Large intestine (tissue), 3 donors: Measurements from ENCODE around the gene KCNJ6. TPM values are rescaled to one million over a fixed set of nuclear protein-coding genes. Genes with fewer than 3 reads are reported as not detected.

ENCODE experiments used
- DNase-seq, 2 donors: peaks; one replicate each; pipeline versions ENCODE4 v3.0.0 to v3.0.0-alpha.2; 2013
- H3K27ac ChIP-seq: one replicate; pipeline ENCODE4 v1.5.1; 2013; ENCODE audit warnings: low read length
- H3K27me3 ChIP-seq: 2 replicates; pipeline ENCODE4 v1.6.1; 2013; ENCODE audit warnings: low read length; ENCODE audit not compliant: control insufficient read depth, insufficient read depth
- H3K36me3 ChIP-seq: 2 replicates; pipeline ENCODE4 v1.6.1; 2013; ENCODE audit warnings: low read length; ENCODE audit not compliant: control insufficient read depth, insufficient read depth
- H3K4me1 ChIP-seq: one replicate; pipeline ENCODE4 v1.6.1; 2013; ENCODE audit warnings: low read length; ENCODE audit not compliant: control insufficient read depth, insufficient read depth
- H3K4me3 ChIP-seq: one replicate; pipeline ENCODE4 v1.5.1; 2013; ENCODE audit warnings: low read length
- H3K9me3 ChIP-seq: one replicate; pipeline ENCODE4 v1.6.1; 2013; ENCODE audit warnings: mild to moderate bottlenecking, low read depth, low read length, moderate library complexity; ENCODE audit not compliant: control insufficient read depth
- WGBS: methylation state at CpG from one replicate; pipeline ENCODE4 v1.1.5; 2013; ENCODE audit warnings: low lambda C conversion rate; ENCODE audit not compliant: insufficient coverage; 5-methylcytosine and 5-hydroxymethylcytosine counted together
- polyA plus RNA-seq: library from polyadenylated mRNA; unstranded; fragments of 120-200 nt; gene quantifications from one replicate; pipeline ENCODE4 v1.2.1, GENCODE V29; 2013

Gene KCNJ6
- polyA plus RNA-seq, 1 donor: 0.39 TPM

DNA sequence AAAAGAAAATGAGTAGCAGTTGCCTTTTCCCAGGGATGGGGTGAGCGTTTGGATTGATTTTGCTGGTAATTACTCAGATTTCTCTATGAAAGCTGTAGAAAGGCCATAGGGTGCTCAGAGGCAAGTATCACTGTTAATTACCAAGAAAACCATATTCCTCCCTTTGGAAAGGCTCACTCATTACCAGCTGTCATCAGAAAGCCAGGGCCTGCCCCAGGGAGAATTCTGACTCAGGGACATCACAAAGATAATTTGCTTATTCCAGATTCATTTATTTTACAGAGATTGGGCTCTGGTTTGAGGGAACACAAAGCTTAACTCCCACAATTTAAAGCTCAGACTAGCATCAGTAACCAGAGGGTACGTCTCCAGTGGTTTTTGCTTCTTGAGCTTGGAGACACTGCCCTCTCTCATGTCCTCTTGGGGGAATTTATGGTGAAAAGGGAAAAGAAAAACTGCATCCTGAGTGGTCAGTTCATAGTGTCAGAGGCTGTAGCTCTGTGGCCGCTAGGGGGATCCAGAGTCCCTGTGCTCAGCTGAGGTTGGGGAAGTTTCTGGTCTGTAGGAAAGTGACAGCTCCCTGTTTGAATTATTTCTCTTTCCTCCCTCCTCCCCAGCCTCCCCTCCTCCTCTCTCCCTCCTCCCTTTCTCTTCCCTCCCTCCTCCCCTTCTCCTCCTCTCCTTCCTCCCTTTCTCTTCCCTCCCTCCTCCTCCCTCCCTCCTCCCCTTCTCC is 204.3 kb downstream of the KCNJ6 start:
- H3K27ac ChIP-seq: no peak overlapping the region
- WGBS: no CpG with 5 or more reads among the region's 3 CpGs
- H3K36me3 ChIP-seq: no peaks in the 10 kb centered on the region
- H3K9me3 ChIP-seq: no peaks in the 10 kb centered on the region
- no peak overlapping the region for H3K4me3 ChIP-seq
- DNase-seq: peak; percentile 33 to 35
- no peaks in the 10 kb centered on the region for H3K27me3 ChIP-seq
- peaks cover 2% of the 10 kb centered on the region for H3K4me1 ChIP-seq

- Histone ChIP-seq H3K27ac (no peak overlapping the region), H3K4me3 (no peak overlapping the region), H3K4me1 (peaks cover 2% of the 10 kb centered on the region), H3K9me3 (no peaks in the 10 kb centered on the region), H3K36me3 (no peaks in the 10 kb centered on the region), H3K27me3 (no peaks in the 10 kb centered on the region)
- 40% methylated on average over 2 of the region's 9 CpGs for WGBS
- no peak for DNase-seq
These were observed 204.9 kb downstream of the KCNJ6 start for GRCh38 chr21:37711286-37711829.

DNA sequence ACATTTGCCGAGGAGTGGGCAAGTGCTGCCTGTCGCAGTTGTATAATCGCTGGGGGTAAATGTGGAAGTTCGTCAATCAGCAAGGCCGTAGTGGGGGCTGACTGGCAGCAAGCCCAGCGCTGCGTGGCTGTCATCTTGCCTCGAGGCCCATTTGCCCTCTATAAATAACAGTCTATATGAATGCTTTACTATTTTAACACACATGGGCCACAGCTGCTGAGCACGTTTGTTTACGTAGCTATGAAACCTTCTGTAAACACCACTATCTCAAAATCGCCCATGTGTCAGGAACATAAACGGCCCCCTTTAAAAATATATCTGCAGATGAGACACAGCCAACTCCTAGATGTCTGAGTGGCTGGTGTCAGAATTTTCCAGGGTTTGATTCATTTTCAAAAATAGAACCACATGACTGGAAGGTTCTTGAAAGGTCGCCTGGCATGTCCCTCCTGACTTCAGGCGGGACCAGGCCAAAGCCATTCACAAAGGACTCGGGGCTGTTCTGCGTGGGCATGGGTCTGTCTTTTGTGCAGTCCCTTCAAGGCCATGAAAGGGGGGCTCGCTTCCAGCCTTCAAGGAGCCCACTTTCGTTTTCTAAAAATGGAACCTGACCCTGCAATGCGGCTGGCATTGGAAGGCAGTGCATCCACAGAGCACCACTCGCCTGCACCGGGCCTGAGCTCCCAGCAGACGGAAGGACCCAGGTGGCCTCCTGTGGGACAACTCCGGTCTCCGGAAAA is 205.5 kb downstream of the KCNJ6 start:
- Histone ChIP-seq H3K36me3 (no peaks in the 10 kb centered on the region), H3K4me3 (no peak overlapping the region), H3K4me1 (peaks cover 2% of the 10 kb centered on the region), H3K27me3 (no peaks in the 10 kb centered on the region), H3K9me3 (no peaks in the 10 kb centered on the region), H3K27ac (no peak overlapping the region)
- WGBS: 5% methylated on average over 4 of the region's 24 CpGs
- peak; percentile 17 to 44 for DNase-seq

- no peaks in the 10 kb centered on the region for H3K4me1 ChIP-seq
- 100% methylated on average over 1 of the region's 2 CpGs for WGBS
- no peak overlapping the region for H3K4me3 ChIP-seq
- no peak for DNase-seq
- H3K36me3 ChIP-seq: no peaks in the 10 kb centered on the region
- H3K9me3 ChIP-seq: no peaks in the 10 kb centered on the region
- H3K27me3 ChIP-seq: no peaks in the 10 kb centered on the region
- no peak overlapping the region for H3K27ac ChIP-seq
These were observed 211.5 kb downstream of the KCNJ6 start for GRCh38 chr21:37704751-37705150.

GRCh38 chr21:37702241-37702640 is 214.0 kb downstream of the KCNJ6 start:
- Histone ChIP-seq H3K27ac (no peak overlapping the region), H3K4me1 (no peaks in the 10 kb centered on the region), H3K9me3 (no peaks in the 10 kb centered on the region), H3K36me3 (no peaks in the 10 kb centered on the region), H3K27me3 (no peaks in the 10 kb centered on the region), H3K4me3 (no peak overlapping the region)
- WGBS: no CpG with 5 or more reads among the region's 7 CpGs
- no peak for DNase-seq

- H3K27ac ChIP-seq: no peak overlapping the region
- H3K9me3 ChIP-seq: no peaks in the 10 kb centered on the region
- H3K4me3 ChIP-seq: no peak overlapping the region
- no peaks in the 10 kb centered on the region for H3K27me3 ChIP-seq
- peak; percentile 31 to 45 for DNase-seq
- no peaks in the 10 kb centered on the region for H3K4me1 ChIP-seq
- no peaks in the 10 kb centered on the region for H3K36me3 ChIP-seq
- WGBS: 60% methylated on average over 1 of the region's 6 CpGs
These were observed 215.5 kb downstream of the KCNJ6 start for GRCh38 chr21:37700641-37701202.

GRCh38 chr21:37699024-37699775 is 217.1 kb downstream of the KCNJ6 start:
- Histone ChIP-seq H3K27me3 (no peaks in the 10 kb centered on the region), H3K9me3 (no peaks in the 10 kb centered on the region), H3K4me1 (no peaks in the 10 kb centered on the region), H3K36me3 (no peaks in the 10 kb centered on the region), H3K27ac (no peak overlapping the region), H3K4me3 (no peak overlapping the region)
- no CpG with 5 or more reads among the region's 5 CpGs for WGBS
- DNase-seq: peak in 1 of 2 donors; percentile 18

DNA sequence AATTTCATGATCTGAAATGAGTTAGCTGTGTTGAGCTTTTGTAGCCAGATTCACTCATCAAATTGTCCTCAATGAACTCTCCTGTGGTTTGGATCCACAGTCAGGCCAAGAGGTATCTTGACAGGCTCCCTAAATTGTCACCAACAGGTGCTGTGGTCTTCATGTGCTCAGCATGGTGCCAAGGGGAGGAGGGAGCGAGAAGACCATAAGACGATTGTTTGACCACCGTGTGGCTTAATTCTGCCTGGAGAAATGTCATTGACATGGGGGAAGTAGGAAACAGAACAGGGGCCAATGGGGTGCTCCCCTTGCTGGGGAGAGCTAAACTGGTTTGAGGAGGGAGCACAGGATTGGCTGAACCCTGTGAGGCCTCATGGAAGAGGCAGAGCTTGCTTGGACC is 219.3 kb downstream of the KCNJ6 start:
- Histone ChIP-seq H3K36me3 (no peaks in the 10 kb centered on the region), H3K4me3 (no peak overlapping the region), H3K27ac (no peak overlapping the region), H3K9me3 (no peaks in the 10 kb centered on the region), H3K4me1 (no peaks in the 10 kb centered on the region), H3K27me3 (no peaks in the 10 kb centered on the region)
- DNase-seq: no peak
- WGBS: no CpG with 5 or more reads among the region's 3 CpGs

- Histone ChIP-seq H3K36me3 (no peaks in the 10 kb centered on the region), H3K27me3 (no peaks in the 10 kb centered on the region), H3K27ac (no peak overlapping the region), H3K9me3 (no peaks in the 10 kb centered on the region), H3K4me1 (no peaks in the 10 kb centered on the region), H3K4me3 (no peak overlapping the region)
- no peak for DNase-seq
These were observed 221.1 kb downstream of the KCNJ6 start for GRCh38 chr21:37695111-37695510.
